H1 (cell line): ENCODE data around the gene TBCEL. TPM values are rescaled to one million over a fixed set of nuclear protein-coding genes. Genes with fewer than 3 reads are reported as not detected.

Experiments used
- ATF2 ChIP-seq: IDR thresholded peaks from 2 replicates; pipeline ENCODE4 v1.6.1; 2012; ENCODE audit warnings: low read length, inconsistent platforms
- CHD2 ChIP-seq: IDR thresholded peaks from 2 replicates; pipeline ENCODE4 v1.6.1; 2012; ENCODE audit warnings: low read length, improper control_type of control experiment
- KDM5A ChIP-seq: fragments of 200-600 bp; IDR thresholded peaks from 2 replicates; pipeline ENCODE4 v1.7.1; 2012; ENCODE audit warnings: mild to moderate bottlenecking, low read length, inconsistent platforms, mixed read lengths
- polyA plus RNA-seq, 7 experiments: library from polyadenylated mRNA; depleted of rRNA in 3 of 7; stranded (reverse) in 5 of 7; unstranded in 2 of 7; fragments of >200 nt in 5 of 7; fragments of 200-250 nt in 2 of 7; gene quantifications; 1 replicate in 5 of 7; 2 replicates in 1 of 7; 4 replicates in 1 of 7; pipeline versions ENCODE4 v1.2.1 to v1.2.3, GENCODE V29; 2011 to 2013; ENCODE audit warnings: missing spikeins in 2 of 7, mixed read lengths in 2 of 7
- total RNA-seq: library from RNA; stranded (reverse); fragmentation: NEBNext Ultra II Directional; extraction: Animal tissue kit (Norgen Biotek cat#: 25700); gene quantifications from 2 replicates; pipeline ENCODE4 v1.2.1, GENCODE V29; 2021

Gene TBCEL
- total and polyA plus RNA-seq, 2 of the 8 experiments (the other 6 are each of a cell fraction or from before 2014, with no cell fraction given) = 3.9 to 16.0 TPM

- no peak for TF ChIP-seq ATF2
- TF ChIP-seq KDM5A = no peak
- TF ChIP-seq CHD2 = no peak
- TF ChIP-seq, all 59 proteins: peak for 0
These were observed 110.9 kb downstream of the TBCEL start (continued) for GRCh38 chr11:121134741-121135312.
